Placental pericyte (primary cell): ENCODE results near the gene MSRB2. TPM values are rescaled to one million over a fixed set of nuclear protein-coding genes. Genes with fewer than 3 reads are reported as not detected.

Experiments
- small RNA-seq: library from RNA; depleted of rRNA; stranded (forward); fragments of <200 nt; gene quantifications from one replicate; pipeline ENCODE3, GENCODE V24; 2012; ENCODE audit warnings: low replicate concordance
- total RNA-seq: library from RNA; depleted of rRNA; stranded (reverse); fragments of >200 nt; gene quantifications from 2 replicates; pipeline ENCODE4 v1.2.3, GENCODE V29; 2012

MSRB2 gene
- 9.2 and 11.8 TPM in 2 replicates for total RNA-seq

GRCh38 chr10:23095404-23095965 lies at the start of gene MSRB2:
TSS of gene MSRB2 (plus strand) at chr10:23095579. CDS start at chr10:23095609, 30 bp downstream.

Small RNA genes lying within 50 kb of the gene (small RNA-seq; reads per million reads assigned to genes)
- gene RF00561: not detected

Other genes starting within 250 kb of the MSRB2 start
- under 0.01 TPM in 1 of 2 replicates, not detected in the other for gene ARMC3, start 167.5 kb upstream of the MSRB2 start, total RNA-seq
- not detected in 2 replicates for gene PTF1A, start 96.7 kb downstream of the MSRB2 start, total RNA-seq
- gene C10orf67, start 249.2 kb downstream of the MSRB2 start, total RNA-seq: 0.22 and 0.29 TPM in 2 replicates